ENCODE results near the gene USP28.
"Not testable (repeated sequence)": the region's sequence is repeated elsewhere in the genome, so short reads cannot be mapped to it uniquely, and the experiment has no call there.

USP28 gene, protein sequence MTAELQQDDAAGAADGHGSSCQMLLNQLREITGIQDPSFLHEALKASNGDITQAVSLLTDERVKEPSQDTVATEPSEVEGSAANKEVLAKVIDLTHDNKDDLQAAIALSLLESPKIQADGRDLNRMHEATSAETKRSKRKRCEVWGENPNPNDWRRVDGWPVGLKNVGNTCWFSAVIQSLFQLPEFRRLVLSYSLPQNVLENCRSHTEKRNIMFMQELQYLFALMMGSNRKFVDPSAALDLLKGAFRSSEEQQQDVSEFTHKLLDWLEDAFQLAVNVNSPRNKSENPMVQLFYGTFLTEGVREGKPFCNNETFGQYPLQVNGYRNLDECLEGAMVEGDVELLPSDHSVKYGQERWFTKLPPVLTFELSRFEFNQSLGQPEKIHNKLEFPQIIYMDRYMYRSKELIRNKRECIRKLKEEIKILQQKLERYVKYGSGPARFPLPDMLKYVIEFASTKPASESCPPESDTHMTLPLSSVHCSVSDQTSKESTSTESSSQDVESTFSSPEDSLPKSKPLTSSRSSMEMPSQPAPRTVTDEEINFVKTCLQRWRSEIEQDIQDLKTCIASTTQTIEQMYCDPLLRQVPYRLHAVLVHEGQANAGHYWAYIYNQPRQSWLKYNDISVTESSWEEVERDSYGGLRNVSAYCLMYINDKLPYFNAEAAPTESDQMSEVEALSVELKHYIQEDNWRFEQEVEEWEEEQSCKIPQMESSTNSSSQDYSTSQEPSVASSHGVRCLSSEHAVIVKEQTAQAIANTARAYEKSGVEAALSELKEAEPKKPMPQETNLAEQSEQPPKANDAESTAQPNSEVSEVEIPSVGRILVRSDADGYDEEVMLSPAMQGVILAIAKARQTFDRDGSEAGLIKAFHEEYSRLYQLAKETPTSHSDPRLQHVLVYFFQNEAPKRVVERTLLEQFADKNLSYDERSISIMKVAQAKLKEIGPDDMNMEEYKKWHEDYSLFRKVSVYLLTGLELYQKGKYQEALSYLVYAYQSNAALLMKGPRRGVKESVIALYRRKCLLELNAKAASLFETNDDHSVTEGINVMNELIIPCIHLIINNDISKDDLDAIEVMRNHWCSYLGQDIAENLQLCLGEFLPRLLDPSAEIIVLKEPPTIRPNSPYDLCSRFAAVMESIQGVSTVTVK

DNA sequence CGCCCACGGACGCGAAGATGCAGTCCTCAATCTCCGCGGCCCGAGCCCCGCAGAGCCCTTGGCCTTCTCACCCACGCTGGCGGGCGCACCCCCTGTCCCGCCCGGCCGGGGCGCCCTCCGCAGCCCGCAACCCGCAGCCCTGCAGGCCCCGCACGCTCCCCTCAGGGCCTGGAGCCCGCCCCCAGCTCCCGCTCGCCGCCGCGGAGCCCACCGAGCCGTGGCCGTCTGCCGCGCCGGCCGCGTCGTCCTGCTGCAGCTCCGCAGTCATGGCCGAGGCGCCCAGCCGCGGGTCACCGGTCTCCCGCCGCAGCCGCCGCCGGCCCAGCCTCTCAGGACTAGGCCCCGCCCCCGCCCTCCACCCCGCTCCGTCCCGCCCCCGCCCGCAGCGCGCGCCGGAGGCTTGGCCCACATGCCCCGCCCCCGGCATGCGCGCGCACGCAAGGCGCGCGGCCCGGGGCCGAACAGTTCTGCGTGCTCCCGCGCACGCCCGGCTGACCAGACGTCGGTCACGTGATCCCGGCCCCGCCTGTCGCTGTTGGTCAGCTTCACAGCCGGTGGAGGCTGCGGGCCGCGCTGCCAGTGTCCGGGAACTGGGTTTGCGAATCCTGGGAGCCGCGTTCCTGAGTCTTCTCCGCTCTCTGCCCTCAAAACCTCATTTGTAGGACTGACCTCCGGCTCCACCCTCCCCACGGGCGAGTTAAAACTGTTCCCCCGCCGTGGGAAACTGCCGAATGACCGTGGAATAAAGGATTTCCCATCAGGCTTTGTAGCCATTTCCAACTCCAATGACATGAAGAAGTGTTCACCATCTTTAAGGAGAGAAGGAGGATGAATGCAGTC is at the start of gene USP28:
Gene USP28, minus strand, starts transcription at position 339 of the 840 bp plus-strand sequence. Its CDS starts 71 bp downstream, at position 268.
- DNase-seq = peak; percentile 82

DNA sequence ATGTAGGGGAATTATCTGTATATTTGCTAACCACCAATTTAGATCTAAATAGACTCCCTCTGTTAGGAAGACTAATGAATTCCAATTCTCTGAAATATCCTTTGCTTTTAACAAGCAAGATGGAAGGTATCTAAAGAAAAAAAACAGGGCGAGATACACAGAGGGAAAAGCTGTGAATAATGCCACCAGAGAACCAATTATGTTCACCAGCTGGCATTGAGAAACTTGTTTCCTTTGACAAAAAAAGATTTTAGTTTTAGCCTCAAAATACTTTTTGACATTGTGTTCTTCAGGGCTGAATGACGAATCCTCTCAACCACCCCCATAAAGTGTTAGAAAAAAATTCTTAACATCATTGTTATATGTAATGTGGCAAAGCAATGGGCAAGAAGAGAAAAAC is 48.2 kb upstream of the USP28 start:
- DNase-seq = no peak

DNA sequence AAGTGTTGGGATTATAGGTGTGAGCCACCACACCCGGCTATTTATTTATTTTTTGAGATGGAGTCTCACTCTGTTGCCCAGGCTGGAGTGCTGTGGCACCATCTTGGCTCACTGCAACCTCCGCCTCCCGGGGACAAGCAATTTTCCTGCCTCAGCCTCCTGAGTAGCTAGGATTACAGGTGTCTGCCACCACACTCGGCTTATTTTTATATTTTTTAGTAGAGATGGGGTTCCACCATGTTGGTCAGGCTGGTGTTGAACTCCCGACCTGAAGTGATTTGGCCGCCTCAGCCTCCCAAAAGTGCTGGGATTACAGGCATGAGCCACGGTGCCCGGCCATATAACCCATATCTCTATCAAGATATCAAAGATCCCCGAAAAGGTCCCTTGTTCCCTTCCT is 36.1 kb upstream of the USP28 start:
- not testable (repeated sequence) for DNase-seq

DNA sequence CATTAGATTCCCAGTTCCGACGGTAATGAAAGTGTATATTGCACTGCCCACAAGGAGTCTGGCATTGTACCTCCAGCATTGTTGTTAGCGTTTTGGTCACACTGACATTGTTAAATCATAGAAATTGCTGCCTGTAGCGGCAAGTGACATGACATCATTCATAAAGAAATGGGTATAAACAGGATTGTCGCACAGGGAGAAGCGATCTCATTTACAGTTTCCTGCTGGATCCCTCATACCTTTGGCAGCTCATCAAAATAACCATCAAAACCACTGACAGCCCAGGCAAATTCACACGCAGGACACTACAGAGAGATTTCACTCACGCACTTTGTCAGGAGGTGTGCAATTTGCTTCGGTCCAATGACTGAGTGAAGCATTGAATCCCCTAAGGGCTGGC is 32.7 kb upstream of the USP28 start:
- DNase-seq = no peak

DNA sequence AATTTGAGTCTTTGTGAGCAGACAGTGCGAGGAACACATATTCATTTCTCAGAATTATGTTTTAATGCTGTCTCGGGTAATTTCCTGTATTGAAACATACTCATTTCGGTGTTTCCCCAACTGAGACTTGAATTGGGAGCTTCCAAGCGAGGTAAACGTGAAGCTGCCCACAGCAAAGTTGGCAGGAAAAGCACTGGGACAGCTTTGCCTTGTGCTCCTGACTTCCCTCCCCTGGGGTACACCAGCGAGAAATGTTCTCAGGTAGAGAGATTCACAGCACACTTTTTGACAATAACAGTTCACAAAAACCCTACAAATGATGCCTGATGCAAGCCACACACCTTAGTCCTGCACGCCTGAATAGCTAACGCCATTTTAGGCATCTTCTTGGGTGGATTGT is 32.3 kb upstream of the USP28 start:
- DNase-seq = no peak

DNA sequence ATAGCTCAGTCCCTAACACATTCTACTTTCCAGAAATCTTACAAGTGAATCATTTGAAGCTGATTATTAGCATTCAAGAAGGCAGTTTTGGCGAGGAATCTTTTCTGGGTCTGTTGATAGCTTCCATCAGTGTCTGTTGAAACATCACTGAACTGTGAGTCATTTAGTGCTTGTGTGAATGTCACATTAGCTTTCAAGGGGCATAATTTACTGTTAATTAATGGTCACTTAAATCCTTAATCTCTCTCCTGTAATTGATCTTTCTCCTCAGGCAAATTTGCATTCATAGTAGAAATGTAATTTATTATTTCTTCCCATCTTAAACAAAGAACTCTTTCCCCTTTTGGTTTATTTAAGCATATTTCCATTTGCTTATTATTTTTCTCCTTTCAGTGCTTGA is 31.8 kb upstream of the USP28 start:
- no peak for DNase-seq

DNA sequence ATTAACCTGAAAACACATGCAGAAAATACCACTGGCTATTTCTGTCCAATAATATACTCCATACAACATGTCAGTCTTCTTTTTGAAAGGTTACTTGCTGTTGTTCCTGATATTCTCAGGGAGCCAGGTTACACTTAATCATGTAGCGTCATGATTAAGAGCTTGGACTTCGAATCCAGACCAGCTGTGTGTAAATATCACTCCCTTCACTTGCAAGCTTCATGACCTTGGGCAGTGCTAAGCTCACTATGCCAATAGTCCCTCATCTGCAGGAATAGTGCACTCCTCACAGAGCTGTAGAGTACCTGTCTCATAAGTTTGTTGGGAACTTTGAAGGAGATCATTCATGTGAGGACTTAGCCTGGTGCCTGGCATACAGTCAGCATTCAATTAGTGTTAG is 31.1 kb upstream of the USP28 start:
- no peak for DNase-seq

DNA sequence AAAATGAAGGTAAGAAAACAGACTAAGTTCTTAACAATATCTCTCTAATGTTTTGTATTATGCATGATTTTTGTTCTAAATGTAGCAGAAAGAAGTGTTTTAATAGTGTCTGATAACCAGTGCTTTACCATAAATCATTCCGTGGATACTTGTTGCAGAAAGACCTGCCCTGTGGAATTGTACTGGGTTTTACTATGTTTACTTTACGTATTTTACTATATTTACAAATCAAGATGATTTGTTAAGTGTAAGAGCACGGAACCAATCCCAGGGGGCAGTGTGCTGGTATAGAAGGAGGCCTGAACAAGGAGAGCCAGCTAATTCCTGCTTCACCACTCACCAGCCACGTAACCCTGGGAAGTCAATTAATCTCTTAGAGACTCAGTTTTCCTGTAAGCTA is 30.7 kb upstream of the USP28 start:
- DNase-seq = no peak

DNA sequence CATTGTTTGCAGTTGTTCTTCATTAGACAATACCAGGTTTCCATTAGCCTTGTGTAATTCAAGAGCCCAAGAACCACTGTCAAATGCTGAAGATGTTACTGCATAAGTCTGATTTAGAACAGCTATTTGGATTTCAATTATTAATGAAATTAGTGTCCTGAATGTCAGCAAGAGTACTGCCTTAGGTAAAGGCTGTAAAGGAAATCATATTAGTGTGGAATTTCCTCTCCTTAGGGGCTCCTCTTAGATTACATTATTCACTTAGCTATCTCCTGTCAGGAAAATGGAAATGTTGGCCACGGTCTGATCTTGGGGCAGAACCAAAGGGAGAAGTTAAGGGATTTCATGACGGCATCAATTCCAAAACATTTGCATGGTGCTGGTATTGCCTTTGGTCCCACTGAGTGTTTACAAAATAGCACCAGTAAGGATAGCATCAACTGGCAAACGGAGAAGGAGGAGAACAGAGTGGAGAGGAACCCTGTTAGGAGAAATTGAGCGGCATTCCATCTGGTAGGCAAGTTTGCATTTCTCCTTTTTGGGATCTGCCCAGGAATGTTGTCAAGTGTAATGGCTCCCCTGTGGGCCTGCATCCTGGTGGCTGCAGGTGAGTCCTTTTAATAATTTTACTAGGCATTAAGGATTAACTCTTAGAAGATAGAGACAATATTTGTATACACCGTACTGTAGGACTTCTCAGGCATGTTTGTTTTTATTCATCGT is 29.2 kb upstream of the USP28 start, which contains the start of gene HTR3B:
Gene HTR3B, plus strand, starts transcription at position 418 of the 723 bp plus-strand sequence. Its CDS starts 138 bp downstream, at position 556.
- no peak for DNase-seq

DNA sequence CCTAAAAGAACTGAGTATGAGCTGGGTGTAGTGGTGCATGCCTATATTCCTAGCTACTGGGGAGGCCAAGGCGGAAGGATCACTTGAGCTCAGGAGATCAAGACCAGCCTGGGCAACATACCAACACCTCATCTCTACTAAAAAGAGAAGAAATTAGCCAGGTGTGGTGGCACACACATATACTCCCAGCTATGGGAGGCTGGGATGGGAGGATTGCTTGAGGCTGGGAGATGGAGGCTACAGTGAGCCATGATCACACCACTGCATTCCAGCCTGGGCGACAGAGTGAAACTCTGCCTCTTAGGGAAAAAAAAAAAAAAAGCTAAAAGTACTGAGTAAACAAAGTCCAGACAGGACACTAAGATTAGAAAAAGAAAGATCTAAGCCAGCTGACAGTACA is 25.8 kb upstream of the USP28 start:
- DNase-seq = no peak

DNA sequence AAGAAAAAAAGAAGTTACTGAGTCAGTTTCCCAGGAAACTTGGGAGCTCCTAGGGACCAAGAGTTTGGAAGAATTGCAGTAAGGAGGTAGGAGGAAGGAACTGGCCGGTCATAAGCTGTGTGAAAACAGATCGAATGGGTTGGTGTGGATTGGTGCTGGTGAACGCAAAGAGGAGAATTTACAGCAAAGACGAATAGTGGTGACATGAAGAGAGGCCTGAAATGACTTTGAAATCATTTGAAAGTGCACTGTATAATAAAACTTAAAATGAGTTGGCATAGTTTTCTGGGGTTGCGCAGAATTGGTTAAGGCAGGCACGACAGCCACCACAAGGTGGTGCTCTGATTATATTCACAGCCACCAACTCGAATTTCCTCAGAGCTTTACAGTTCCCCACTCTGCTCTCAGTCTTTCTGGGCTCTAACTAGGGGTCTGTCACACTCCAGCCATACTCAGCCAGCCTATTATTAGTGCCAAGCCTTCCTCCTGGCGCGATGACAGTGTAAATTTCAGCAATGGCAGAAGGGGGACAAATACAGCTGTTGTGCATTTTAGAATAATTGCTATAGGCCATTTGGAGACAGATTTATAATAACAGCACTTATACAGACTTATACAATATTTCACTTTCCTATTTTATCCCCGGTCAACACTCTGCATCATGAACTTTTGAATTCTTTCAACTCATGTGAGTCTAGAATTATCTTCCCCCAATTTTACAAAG is 20.9 kb upstream of the USP28 start:
- DNase-seq = peak; percentile 41

DNA sequence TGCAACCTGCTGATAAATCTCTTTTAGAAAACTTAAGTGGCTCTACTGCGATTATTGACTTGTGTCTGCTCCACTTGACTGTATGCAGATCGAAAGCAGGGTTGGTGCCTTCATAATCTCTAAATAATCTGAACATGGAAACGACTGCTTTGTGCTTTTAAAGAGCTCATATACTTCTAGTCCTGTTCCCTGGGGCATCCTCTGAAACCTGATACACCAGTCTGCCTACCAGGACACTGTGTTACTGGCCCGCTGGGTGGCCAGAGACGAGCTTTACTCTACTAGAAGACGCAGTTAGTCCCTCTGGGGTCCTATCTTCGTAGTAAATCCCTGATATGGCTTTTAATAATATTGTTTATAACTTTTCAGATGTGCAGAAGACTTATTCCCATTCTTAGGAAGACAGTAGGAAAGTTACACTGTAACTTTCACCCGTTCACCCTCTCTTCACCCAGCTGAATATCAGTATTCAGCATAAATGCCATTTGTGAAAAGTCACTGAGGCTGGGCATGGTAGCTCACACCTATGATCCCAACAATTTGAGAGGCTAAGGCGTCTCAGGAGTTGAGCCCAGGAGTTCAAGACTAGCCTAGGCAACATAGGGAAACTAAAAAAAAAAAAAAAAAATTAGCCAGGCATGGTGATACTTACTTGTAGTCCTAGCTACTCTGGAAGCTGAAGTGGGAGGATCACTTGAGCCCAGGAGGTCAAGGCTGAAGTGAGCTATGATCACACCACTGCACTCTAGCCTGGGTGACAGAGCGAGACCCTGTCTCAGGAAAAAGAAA is 20.2 kb upstream of the USP28 start:
- DNase-seq = no peak

DNA sequence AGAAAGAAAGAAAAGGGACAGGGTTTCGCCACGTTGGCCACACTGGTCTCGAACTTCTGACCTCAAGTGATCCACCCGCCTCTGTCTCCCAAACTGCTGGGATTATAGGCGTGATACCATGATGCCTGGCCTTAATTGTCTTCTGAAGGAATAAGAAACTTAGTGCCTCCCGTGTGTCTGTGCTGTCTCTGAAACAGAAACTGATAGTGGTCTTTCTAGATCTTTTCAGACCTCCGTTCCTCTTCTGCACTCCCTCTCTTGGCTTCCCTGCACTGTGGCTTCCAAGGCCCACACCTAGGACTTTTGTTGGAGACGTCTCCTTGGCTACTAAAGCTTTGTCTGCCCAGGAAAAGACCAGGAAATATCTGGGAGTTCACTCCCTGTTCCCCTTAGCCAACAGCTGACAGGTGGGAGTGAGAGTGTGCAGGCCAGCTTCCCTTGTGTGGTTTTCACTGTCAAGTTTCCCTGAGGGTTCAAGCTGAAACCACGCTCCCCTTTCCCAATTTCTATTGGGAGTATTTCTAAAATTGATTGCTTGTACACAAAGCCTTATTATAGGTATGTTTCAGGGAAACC is 19.1 kb upstream of the USP28 start:
- DNase-seq = no peak

DNA sequence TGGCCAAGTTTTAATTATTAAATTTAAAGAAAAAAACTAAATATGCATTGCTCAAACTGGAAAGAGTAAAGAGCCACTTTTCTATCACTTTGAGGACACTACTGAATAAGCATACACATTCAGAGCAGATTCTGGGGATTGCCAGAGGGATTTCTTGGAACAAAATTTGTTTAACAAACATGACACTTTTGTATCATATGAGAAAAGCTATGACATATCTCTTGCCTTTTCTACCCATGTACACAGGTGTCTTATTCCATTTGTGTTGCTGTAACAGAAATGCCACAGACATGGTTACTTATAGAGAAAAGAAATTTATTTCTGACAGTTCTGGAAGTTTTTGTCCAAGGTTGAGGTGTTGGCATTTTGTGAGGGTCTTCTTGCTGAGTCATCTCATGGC is 13.5 kb upstream of the USP28 start:
- DNase-seq = no peak

DNA sequence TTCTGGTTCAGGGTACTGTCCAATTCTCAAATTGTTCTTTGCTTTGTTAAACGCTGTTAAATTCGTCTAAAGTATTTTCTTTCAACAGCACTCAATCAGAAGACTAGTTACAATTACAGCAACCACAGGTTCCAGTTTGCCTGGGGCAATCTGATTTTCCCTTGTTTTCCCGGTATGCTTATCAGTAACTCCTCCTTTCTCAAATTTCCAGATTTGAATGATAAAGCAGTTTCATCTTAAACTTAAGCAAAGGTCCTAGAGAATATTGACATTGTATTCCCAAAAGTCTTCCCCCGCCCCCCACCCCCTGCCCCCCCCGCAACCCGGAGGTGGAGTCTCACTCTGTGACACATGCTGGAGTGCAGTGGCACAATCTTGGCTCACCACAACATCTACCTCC is 10.5 kb upstream of the USP28 start:
- DNase-seq = no peak

DNA sequence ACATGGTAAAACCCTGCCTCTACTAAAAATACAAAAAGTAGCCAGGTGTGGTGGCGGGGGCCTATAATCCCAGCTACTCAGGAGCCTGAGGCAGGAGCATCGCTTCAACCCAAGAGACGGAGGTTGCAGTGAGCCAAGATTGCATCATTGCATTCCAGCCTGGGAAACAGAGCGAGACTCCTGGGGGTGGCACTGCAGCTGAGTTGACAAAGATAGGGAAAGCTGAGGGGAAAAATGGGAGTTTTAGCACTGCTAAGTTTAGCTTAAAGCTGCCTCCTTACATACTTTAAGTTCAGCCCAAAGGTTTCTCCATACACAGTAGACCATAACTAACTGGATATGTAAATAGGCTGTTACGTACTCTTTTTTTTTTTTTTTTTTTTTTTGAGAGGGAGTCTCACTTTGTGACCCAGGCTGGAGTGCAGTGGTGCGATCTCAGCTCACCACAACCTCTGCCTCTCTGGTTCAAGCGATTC is 9.0 kb upstream of the USP28 start:
- no peak for DNase-seq

DNA sequence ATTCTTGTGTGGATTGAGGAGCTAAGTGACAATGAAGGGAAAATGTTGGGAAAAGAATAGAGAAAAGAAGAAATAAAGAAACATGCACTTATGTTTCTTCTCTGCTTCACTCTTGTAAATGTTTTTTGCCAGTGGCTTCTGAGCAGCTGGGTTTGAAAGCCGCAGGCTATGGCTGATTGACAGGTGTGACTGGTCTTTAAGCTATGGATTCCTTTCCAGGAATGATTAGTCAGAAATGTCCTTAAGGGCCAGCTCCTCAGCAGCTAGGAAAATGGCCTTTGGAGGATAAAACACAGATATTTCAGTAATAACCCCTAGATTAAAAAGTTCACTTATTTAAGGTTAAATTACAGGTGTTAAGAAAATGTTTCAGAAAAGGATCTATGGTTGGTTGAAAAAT is 6.5 kb upstream of the USP28 start:
- DNase-seq = no peak

DNA sequence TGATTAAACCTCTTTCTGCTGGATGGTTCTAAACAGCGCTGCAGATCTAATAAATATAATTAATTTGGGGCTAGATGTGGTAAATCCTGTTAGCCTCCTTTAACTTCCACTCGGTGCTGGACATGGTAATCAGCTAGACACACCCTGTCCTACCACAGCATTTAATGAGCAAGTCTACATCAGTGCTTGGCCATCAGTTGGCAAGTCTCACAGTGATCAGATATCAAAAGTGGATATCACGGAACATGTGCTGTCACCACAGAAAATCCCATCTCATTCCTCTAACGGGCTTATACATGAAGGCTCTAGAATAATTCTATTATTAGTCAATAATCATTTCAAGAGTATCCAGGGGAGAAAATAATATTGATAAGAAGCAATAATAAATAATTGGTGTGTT is 5.6 kb upstream of the USP28 start:
- DNase-seq = no peak

DNA sequence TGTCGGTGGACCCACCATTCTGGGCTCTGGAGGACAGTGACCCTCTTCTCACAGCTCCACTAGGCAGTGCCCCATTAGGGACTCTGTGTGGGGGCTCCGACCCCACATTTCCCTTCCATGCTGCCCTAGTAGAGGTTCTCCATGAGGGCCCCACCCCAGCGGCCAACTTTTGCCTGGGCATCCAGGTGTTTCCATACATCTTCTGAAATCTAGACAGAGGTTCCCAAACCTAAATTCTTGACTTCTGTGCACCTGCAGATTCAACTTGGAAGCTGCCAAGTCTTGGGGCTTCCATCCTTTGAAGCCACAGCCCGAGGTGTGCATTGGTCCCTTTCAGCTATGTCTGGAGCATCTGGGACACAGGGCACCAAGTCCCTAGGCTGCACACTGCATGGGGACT is 4.1 kb upstream of the USP28 start:
- DNase-seq = not testable (repeated sequence)

DNA sequence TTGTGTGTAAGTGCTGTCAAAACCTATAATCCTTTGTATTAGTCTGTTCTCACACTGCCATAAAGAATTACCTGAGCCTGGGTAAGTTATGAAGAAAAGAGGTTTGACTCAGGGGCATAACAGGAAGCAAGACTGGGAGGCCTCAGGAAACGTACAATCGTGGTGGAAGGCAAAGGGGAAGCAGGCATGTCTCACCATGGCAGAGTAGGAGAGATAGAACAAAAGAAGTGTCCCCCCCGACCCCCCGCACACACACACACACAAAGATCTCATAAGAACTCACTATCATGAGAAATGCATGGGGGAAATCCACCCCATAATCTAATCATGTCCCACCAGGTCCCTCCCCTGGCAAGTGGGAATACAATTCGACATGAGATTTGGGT is 2.3 kb upstream of the USP28 start:
- DNase-seq = no peak
